ENCODE measurements around the gene CACYBP. TPM values are rescaled to one million over a fixed set of nuclear protein-coding genes. Genes with fewer than 3 reads are reported as not detected.

The CACYBP gene
- total RNA-seq, 1 experiment from 2014 or later, result 183 TPM

DNA sequence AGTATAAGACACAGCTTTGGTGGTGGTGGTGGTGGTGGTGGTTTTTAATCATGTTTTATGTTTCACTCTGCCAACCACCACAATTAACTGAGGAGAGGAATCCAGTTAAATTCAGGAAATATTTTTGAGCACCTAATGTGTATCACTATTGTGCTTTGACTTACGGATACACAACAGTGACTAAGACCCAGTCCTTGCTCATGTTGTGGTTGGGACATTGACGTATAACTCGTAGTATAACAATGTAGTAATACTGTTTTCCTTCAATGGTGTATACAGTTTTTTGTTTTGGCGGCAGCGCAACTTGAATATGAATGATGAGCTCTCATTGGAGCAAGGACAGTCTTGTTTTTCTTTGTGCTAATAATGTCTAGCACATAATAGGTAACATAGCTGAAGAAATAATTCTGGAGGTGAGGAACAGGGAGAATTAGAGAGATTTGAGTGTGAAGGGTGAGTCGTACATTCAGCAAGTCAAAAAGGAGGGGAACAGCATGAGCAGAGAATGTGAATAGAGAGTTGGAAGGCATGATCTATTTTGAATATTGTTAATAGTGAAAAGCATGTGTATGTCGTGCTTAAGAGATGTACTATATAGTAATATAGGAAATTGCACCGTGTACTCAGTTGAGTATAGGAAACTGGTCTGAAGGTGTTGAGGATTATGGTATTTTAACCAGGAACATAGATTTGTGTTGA lies 5.5 kb downstream of the CACYBP start:
- no peaks in the 10 kb centered on the region for H3K9me3 ChIP-seq
- no peak overlapping the region for H3K4me3 ChIP-seq (ENCODE audit: low read depth, low read length)
- no peak overlapping the region for H3K27ac Mint-ChIP-seq (ENCODE audit: unreplicated experiment)
- CTCF ChIA-PET, result no interaction called here
- H3K9me3 Mint-ChIP-seq (ENCODE audit: unreplicated experiment), result no peaks in the 10 kb centered on the region
- BruUV-seq (replicated peaks), result no TSS peak
- no peaks in the 10 kb centered on the region for H3K27me3 Mint-ChIP-seq (ENCODE audit: insufficient read depth, unreplicated experiment)
- no peaks in the 10 kb centered on the region for H3K4me1 Mint-ChIP-seq (ENCODE audit: low read depth, unreplicated experiment)
- peaks cover 41% of the 10 kb centered on the region for H3K36me3 Mint-ChIP-seq (ENCODE audit: insufficient read depth, unreplicated experiment)
- peaks cover 3% of the 10 kb centered on the region; the same call in 1 of the 2 replicates for H3K4me1 ChIP-seq
- no peak for DNase-seq
- no peak overlapping the region for H3K4me3 Mint-ChIP-seq (ENCODE audit: unreplicated experiment)
- no peaks in the 10 kb centered on the region for H3K27me3 ChIP-seq (replicated peaks; ENCODE audit: control insufficient read depth, insufficient read depth, low read length)
- TF ChIP-seq, protein P1, sequence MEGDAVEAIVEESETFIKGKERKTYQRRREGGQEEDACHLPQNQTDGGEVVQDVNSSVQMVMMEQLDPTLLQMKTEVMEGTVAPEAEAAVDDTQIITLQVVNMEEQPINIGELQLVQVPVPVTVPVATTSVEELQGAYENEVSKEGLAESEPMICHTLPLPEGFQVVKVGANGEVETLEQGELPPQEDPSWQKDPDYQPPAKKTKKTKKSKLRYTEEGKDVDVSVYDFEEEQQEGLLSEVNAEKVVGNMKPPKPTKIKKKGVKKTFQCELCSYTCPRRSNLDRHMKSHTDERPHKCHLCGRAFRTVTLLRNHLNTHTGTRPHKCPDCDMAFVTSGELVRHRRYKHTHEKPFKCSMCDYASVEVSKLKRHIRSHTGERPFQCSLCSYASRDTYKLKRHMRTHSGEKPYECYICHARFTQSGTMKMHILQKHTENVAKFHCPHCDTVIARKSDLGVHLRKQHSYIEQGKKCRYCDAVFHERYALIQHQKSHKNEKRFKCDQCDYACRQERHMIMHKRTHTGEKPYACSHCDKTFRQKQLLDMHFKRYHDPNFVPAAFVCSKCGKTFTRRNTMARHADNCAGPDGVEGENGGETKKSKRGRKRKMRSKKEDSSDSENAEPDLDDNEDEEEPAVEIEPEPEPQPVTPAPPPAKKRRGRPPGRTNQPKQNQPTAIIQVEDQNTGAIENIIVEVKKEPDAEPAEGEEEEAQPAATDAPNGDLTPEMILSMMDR (IDR thresholded peaks at IDR 0.05; ENCODE audit: insufficient read depth in 1 of 2, low read depth in 1 of 2, low read length in 1 of 2, severe bottlenecking in 1 of 2, unreplicated experiment in 1 of 2), result no peak
- intact Hi-C loops (cut with micrococcal nuclease; ENCODE audit: unreplicated experiment), result loop anchor here (10.0 kb wide), 1 partner anchor 980 kb away; the partner anchor contains the start of gene RC3H1
- H3K36me3 ChIP-seq (ENCODE audit: control insufficient read depth, insufficient read depth, low read length), result no peaks in the 10 kb centered on the region; the same call in 1 of the 2 replicates
- POLR2A ChIA-PET, result no interaction called here

DNA sequence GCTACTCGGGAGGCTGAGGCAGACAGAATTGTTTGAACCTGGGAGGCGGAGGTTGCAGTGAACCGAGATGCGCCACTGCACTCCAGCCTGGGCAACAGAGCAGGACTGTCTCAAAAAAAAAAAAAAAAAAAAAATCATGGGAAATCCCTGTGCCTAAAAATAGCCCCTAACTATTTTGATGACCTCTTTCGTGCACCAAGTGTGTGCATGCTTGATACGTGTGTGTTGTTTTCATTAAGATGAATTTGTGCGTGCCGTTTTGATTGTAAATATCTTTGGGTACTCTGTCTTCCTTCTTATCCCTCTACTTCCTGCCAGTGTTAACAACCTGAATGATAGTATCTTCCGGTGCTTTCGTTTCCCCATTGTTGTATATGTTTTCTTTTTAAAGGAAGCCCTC lies 9.8 kb downstream of the CACYBP start:
- peaks cover 3% of the 10 kb centered on the region; the same call in 1 of the 2 replicates for H3K36me3 ChIP-seq (ENCODE audit: control insufficient read depth, insufficient read depth, low read length)
- H3K4me1 ChIP-seq, result no peaks in the 10 kb centered on the region
- Mint-ChIP-seq H3K27me3 (ENCODE audit: insufficient read depth, unreplicated experiment) (no peaks in the 10 kb centered on the region), H3K4me3 (ENCODE audit: unreplicated experiment) (no peak overlapping the region), H3K4me1 (ENCODE audit: low read depth, unreplicated experiment) (no peaks in the 10 kb centered on the region), H3K36me3 (ENCODE audit: insufficient read depth, unreplicated experiment) (peaks cover 68% of the 10 kb centered on the region), H3K27ac (ENCODE audit: unreplicated experiment) (no peak overlapping the region), H3K9me3 (ENCODE audit: unreplicated experiment) (no peaks in the 10 kb centered on the region)
- H3K27me3 ChIP-seq (replicated peaks; ENCODE audit: control insufficient read depth, insufficient read depth, low read length), result no peaks in the 10 kb centered on the region
- no peak for DNase-seq
- POLR2A ChIA-PET, result no interaction called here
- intact Hi-C loops (cut with micrococcal nuclease; ENCODE audit: unreplicated experiment), result loop anchor here (10.0 kb wide), 1 partner anchor 985 kb away; the partner anchor contains the start of gene RC3H1
- H3K4me3 ChIP-seq (ENCODE audit: low read depth, low read length), result no peak overlapping the region
- CTCF ChIA-PET, result no interaction called here
- no TSS peak for BruUV-seq (replicated peaks)
- no peaks in the 10 kb centered on the region for H3K9me3 ChIP-seq
- TF ChIP-seq, protein P1 (IDR thresholded peaks at IDR 0.05; ENCODE audit: insufficient read depth in 1 of 2, low read depth in 1 of 2, low read length in 1 of 2, severe bottlenecking in 1 of 2, unreplicated experiment in 1 of 2), result no peak

DNA sequence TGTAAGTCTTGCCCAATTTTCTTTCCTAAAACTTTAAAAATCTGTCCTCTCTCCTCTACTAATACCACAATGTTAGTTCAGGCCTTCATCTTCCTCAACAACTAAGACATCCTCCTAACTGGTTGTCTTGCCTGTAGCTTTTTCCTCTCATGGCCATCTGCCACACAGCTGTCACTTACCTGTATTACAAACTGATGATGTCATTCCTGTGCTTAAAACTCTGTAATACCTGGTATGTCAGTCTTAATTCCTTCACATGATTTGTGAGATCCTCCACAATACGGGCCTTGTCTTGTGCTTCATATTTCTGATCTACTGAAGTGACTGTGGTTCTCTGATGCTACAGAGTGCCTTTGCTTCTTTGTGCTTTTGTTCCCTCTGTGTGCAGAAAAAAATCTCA lies 13.7 kb downstream of the CACYBP start:
- BruUV-seq (replicated peaks), result no TSS peak

More for the DNA sequence above, 13.7 kb downstream of the CACYBP start:
- intact Hi-C loops (cut with micrococcal nuclease; ENCODE audit: unreplicated experiment), result no loop called here
- Mint-ChIP-seq H3K4me1 (ENCODE audit: low read depth, unreplicated experiment) (peaks cover 7% of the 10 kb centered on the region), H3K4me3 (ENCODE audit: unreplicated experiment) (no peak overlapping the region), H3K9me3 (ENCODE audit: unreplicated experiment) (no peaks in the 10 kb centered on the region), H3K27ac (ENCODE audit: unreplicated experiment) (no peak overlapping the region), H3K27me3 (ENCODE audit: insufficient read depth, unreplicated experiment) (no peaks in the 10 kb centered on the region), H3K36me3 (ENCODE audit: insufficient read depth, unreplicated experiment) (peaks cover 72% of the 10 kb centered on the region)
- TF ChIP-seq, protein P1 (IDR thresholded peaks at IDR 0.05; ENCODE audit: insufficient read depth in 1 of 2, low read depth in 1 of 2, low read length in 1 of 2, severe bottlenecking in 1 of 2, unreplicated experiment in 1 of 2), result no peak
- Histone ChIP-seq H3K4me3 (ENCODE audit: low read depth, low read length) (no peak overlapping the region), H3K4me1 (peaks cover 5% of the 10 kb centered on the region; the same call in 1 of the 2 replicates), H3K36me3 (ENCODE audit: control insufficient read depth, insufficient read depth, low read length) (peaks cover 4% of the 10 kb centered on the region), H3K9me3 (no peaks in the 10 kb centered on the region), H3K27me3 (replicated peaks; ENCODE audit: control insufficient read depth, insufficient read depth, low read length) (no peaks in the 10 kb centered on the region)
- POLR2A ChIA-PET, result no interaction called here
- CTCF ChIA-PET, result no interaction called here
- DNase-seq, result no peak
